NCI-H345 treated with DMSO at 0.1 percent for 48 hours (cell line): ENCODE data around the gene RAB21.
A peak's percentile ranks its signal among the peaks of the same experiment; 100 is the strongest.

Source experiments
- DNase-seq: peaks from one replicate; lab custom pipeline; 2025; ENCODE audit not compliant: unreplicated experiment; lab: John Stamatoyannopoulos, UW

RAB21 gene

GRCh38 chr12:71754461-71755145, at the start of gene RAB21:
RAB21 (plus strand) TSS chr12:71754863; CDS start chr12:71755130, 267 bp downstream.
- DNase-seq: peak; percentile 97

- DNase-seq: no peak
Measured at GRCh38 chr12:71704920-71705319, 49.7 kb upstream of the RAB21 start.

- no peak for DNase-seq
Measured at GRCh38 chr12:71708658-71709057, 46.0 kb upstream of the RAB21 start.

- no peak for DNase-seq
Measured at GRCh38 chr12:71710276-71711125, 44.2 kb upstream of the RAB21 start.

GRCh38 chr12:71718611-71719010, 36.1 kb upstream of the RAB21 start:
- DNase-seq: no peak

- no peak for DNase-seq
Measured at GRCh38 chr12:71719647-71720370, 34.9 kb upstream of the RAB21 start.

GRCh38 chr12:71721783-71722505, 32.7 kb upstream of the RAB21 start:
- no peak for DNase-seq

GRCh38 chr12:71725011-71725410, 29.7 kb upstream of the RAB21 start:
- no peak for DNase-seq

GRCh38 chr12:71726548-71726947, 28.1 kb upstream of the RAB21 start:
- no peak for DNase-seq

GRCh38 chr12:71727958-71728357, 26.7 kb upstream of the RAB21 start:
- DNase-seq: no peak

- DNase-seq: no peak
Measured at GRCh38 chr12:71730936-71731335, 23.7 kb upstream of the RAB21 start.

GRCh38 chr12:71731439-71732356, 23.0 kb upstream of the RAB21 start:
- no peak for DNase-seq

GRCh38 chr12:71732357-71732712, 22.3 kb upstream of the RAB21 start:
- DNase-seq: no peak

- no peak for DNase-seq
Measured at GRCh38 chr12:71737197-71737596, 17.5 kb upstream of the RAB21 start.

- no peak for DNase-seq
Measured at GRCh38 chr12:71742998-71743397, 11.7 kb upstream of the RAB21 start.

- no peak for DNase-seq
Measured at GRCh38 chr12:71744522-71745300, 10.0 kb upstream of the RAB21 start.

GRCh38 chr12:71746974-71747611, 7.6 kb upstream of the RAB21 start:
- peak; percentile 32 for DNase-seq

GRCh38 chr12:71748081-71748850, 6.4 kb upstream of the RAB21 start:
- DNase-seq: no peak
